HUES6 (cell line): ENCODE data around the gene BCL6B.
A peak's percentile ranks its signal among the peaks of the same experiment; 100 is the strongest.

Experiments
- H3K27ac ChIP-seq: 2 replicates; pipeline ENCODE4 v1.7.0; 2013; ENCODE audit warnings: low read depth, mild to moderate bottlenecking, low read length, inconsistent platforms
- H3K27me3 ChIP-seq: 2 replicates; pipeline ENCODE4 v1.6.1; 2013; ENCODE audit warnings: low read length; ENCODE audit not compliant: control insufficient read depth, insufficient read depth
- H3K36me3 ChIP-seq: 2 replicates; pipeline ENCODE4 v1.6.1; 2013; ENCODE audit warnings: low read length; ENCODE audit not compliant: control insufficient read depth, insufficient read depth
- H3K4me1 ChIP-seq: 2 replicates; pipeline ENCODE4 v1.6.1; 2013; ENCODE audit warnings: low read length; ENCODE audit not compliant: control insufficient read depth, insufficient read depth
- H3K4me3 ChIP-seq: 2 replicates; pipeline ENCODE4 v1.5.1; 2013; ENCODE audit warnings: low read depth, low read length
- H3K9ac ChIP-seq: one replicate; pipeline ENCODE4 v1.6.1; 2013; ENCODE audit warnings: mild to moderate bottlenecking, low read length
- H3K9me3 ChIP-seq: 2 replicates; pipeline ENCODE4 v1.6.1; 2013; ENCODE audit warnings: low read depth, low read length; ENCODE audit not compliant: control insufficient read depth, insufficient read depth

The BCL6B gene

GRCh38 chr17:7019839-7020519, 2.9 kb upstream of the BCL6B start:
- Histone ChIP-seq H3K27ac (peak overlapping the region; percentile 81; the same call in 1 of the 2 replicates), H3K4me1 (peaks cover 22% of the 10 kb centered on the region), H3K9ac (peak overlapping the region; percentile 72), H3K27me3 (peaks cover 40% of the 10 kb centered on the region), H3K9me3 (no peaks in the 10 kb centered on the region), H3K4me3 (peak overlapping the region; percentile 59), H3K36me3 (peaks cover 10% of the 10 kb centered on the region)

DNA sequence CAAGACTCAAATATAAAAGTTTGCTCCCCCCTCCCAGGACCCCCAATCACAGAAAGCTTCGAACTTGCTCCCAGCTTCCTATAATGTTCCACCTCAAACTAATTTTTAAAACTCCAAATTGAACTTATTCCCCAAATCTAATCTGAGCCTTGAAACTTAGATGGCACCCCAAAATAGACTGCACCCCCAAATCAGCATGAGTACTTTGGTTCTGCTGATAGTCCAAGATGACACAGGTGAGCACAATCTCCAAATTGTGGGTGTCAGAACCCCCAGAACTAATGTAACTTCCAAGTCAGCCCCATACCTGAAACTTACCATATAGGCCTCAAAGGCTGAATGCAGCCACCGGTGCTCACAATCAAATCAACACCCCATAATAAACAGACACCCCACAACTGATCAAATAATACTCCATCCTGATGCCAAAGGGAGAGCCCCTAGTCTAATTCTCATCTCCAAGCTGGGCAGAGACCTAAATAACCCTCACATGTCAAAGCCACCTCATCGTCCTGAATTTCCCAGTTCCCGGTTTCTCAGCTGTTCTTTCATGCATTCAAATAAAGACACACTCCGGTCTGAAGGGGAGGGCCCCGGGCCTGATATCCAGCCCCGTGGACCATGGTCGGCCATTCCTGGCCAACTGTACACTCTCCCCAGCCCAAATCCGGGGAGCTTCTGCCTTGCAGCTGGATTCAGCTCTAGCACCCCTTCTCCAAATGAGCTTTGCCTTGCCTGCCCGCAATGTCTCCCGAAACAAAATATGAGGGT, 1.8 kb upstream of the BCL6B start:
- H3K27ac ChIP-seq = no peak overlapping the region
- H3K36me3 ChIP-seq = peaks cover 10% of the 10 kb centered on the region
- H3K9ac ChIP-seq = no peak overlapping the region
- peak overlapping the region; percentile 62 for H3K4me3 ChIP-seq
- peaks cover 22% of the 10 kb centered on the region for H3K4me1 ChIP-seq
- no peaks in the 10 kb centered on the region for H3K9me3 ChIP-seq
- H3K27me3 ChIP-seq = peaks cover 40% of the 10 kb centered on the region

- H3K27me3 ChIP-seq = peaks cover 40% of the 10 kb centered on the region
- H3K4me3 ChIP-seq = peak overlapping the region; percentile 62
- no peak overlapping the region for H3K27ac ChIP-seq
- peaks cover 6% of the 10 kb centered on the region for H3K36me3 ChIP-seq
- H3K4me1 ChIP-seq = peaks cover 22% of the 10 kb centered on the region
- no peaks in the 10 kb centered on the region for H3K9me3 ChIP-seq
- H3K9ac ChIP-seq = peak overlapping the region; percentile 40
Measured at GRCh38 chr17:7021993-7022778, 664 bp upstream of the BCL6B start.

- Histone ChIP-seq H3K36me3 (peaks cover 4% of the 10 kb centered on the region; the same call in 1 of the 2 replicates), H3K4me3 (peak overlapping the region; percentile 62), H3K4me1 (peaks cover 18% of the 10 kb centered on the region), H3K27me3 (peaks cover 40% of the 10 kb centered on the region), H3K27ac (no peak overlapping the region), H3K9ac (peak overlapping the region; percentile 48), H3K9me3 (no peaks in the 10 kb centered on the region)
Measured at GRCh38 chr17:7023576-7024401, 939 bp downstream of the BCL6B start.

DNA sequence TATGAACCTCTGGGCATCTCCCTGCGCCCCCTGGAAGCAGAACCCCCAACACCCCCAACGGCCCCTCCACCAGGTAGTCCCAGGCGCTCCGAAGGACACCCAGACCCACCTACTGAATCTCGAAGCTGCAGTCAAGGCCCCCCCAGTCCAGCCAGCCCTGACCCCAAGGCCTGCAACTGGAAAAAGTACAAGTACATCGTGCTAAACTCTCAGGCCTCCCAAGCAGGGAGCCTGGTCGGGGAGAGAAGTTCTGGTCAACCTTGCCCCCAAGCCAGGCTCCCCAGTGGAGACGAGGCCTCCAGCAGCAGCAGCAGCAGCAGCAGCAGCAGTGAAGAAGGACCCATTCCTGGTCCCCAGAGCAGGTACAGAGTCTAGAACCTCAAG, 1.5 kb downstream of the BCL6B start:
- Histone ChIP-seq H3K27ac (no peak overlapping the region), H3K9me3 (no peaks in the 10 kb centered on the region)

GRCh38 chr17:7025245-7025644, 2.4 kb downstream of the BCL6B start:
- Histone ChIP-seq H3K27ac (no peak overlapping the region), H3K36me3 (peaks cover 4% of the 10 kb centered on the region; the same call in 1 of the 2 replicates), H3K9me3 (no peaks in the 10 kb centered on the region), H3K9ac (no peak overlapping the region), H3K4me1 (peaks cover 11% of the 10 kb centered on the region), H3K27me3 (peaks cover 40% of the 10 kb centered on the region), H3K4me3 (no peak overlapping the region)

More for the DNA sequence above, 1.5 kb downstream of the BCL6B start:
- no peak overlapping the region for H3K4me3 ChIP-seq
- peaks cover 18% of the 10 kb centered on the region for H3K4me1 ChIP-seq
- peaks cover 4% of the 10 kb centered on the region; the same call in 1 of the 2 replicates for H3K36me3 ChIP-seq
- H3K9ac ChIP-seq = no peak overlapping the region
- peaks cover 40% of the 10 kb centered on the region for H3K27me3 ChIP-seq

DNA sequence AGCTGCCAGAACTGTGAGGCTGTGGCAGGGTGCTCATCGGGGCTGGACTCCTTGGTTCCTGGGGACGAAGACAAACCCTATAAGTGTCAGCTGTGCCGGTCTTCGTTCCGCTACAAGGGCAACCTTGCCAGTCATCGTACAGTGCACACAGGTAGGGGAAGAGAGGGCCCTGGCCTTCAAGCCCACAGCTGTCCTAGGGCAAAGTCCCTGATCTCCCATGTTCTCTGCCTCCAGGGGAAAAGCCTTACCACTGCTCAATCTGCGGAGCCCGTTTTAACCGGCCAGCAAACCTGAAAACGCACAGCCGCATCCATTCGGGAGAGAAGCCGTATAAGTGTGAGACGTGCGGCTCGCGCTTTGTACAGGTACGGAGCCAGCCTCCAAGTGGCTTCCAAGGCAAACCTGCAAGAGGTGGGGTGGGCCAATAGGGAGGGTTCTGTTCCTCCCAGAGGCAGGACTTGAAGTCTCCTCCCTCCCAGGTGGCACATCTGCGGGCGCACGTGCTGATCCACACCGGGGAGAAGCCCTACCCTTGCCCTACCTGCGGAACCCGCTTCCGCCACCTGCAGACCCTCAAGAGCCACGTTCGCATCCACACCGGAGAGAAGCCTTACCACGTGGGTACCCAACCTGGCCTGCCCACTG, 3.7 kb downstream of the BCL6B start:
- no peaks in the 10 kb centered on the region for H3K9me3 ChIP-seq
- peaks cover 26% of the 10 kb centered on the region for H3K27me3 ChIP-seq
- H3K4me1 ChIP-seq = peaks cover 3% of the 10 kb centered on the region
- H3K4me3 ChIP-seq = no peak overlapping the region
- no peak overlapping the region for H3K27ac ChIP-seq
- no peak overlapping the region for H3K9ac ChIP-seq
- peaks cover 4% of the 10 kb centered on the region; the same call in 1 of the 2 replicates for H3K36me3 ChIP-seq

GRCh38 chr17:7027335-7027734, 4.5 kb downstream of the BCL6B start:
- Histone ChIP-seq H3K36me3 (peaks cover 4% of the 10 kb centered on the region; the same call in 1 of the 2 replicates), H3K9me3 (no peaks in the 10 kb centered on the region), H3K9ac (no peak overlapping the region), H3K27ac (no peak overlapping the region), H3K27me3 (peaks cover 20% of the 10 kb centered on the region), H3K4me1 (no peaks in the 10 kb centered on the region), H3K4me3 (no peak overlapping the region)

- H3K36me3 ChIP-seq = peaks cover 4% of the 10 kb centered on the region; the same call in 1 of the 2 replicates
- no peaks in the 10 kb centered on the region for H3K9me3 ChIP-seq
- peaks cover 7% of the 10 kb centered on the region; the same call in 1 of the 2 replicates for H3K27me3 ChIP-seq
- no peak overlapping the region for H3K9ac ChIP-seq
- H3K4me3 ChIP-seq = no peak overlapping the region
- no peak overlapping the region for H3K27ac ChIP-seq
- no peaks in the 10 kb centered on the region for H3K4me1 ChIP-seq
Measured at GRCh38 chr17:7029096-7029495, 6.2 kb downstream of the BCL6B start.

DNA sequence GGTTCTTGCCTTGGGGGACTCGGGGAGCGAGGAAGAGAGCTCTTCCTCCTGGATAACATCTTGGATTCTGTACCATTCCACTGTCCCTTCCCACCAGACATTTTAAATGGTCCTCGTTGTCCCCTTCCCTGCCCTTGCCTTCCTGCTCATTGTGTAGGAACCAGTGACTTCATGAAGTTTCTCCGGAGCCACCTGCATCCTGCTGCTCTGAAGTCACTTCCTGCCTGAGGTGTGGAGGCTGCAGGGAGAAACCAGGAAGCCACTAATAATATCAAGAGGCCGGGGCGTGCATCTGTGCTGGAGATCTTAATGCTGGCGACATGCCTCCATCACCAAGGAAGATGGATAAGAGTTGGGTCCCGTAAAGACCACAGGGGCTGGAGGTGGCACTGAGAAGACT, 6.8 kb downstream of the BCL6B start:
- Histone ChIP-seq H3K27me3 (peaks cover 1% of the 10 kb centered on the region; the same call in 1 of the 2 replicates), H3K4me3 (no peak overlapping the region), H3K9me3 (no peaks in the 10 kb centered on the region), H3K4me1 (no peaks in the 10 kb centered on the region), H3K36me3 (peaks cover 4% of the 10 kb centered on the region; the same call in 1 of the 2 replicates), H3K9ac (no peak overlapping the region), H3K27ac (no peak overlapping the region)
